Brain microvascular endothelial cell (primary cell): Measurements from ENCODE around the gene NHLH2.

Experiments
- DNase-seq: peaks from one replicate; pipeline ENCODE4 v3.0.0-alpha.2; 2020
- H3K27ac ChIP-seq: fragments of 250-450 bp; sonication (Bioruptor Pico); 2 replicates; pipeline ENCODE4 v1.5.1; 2020; ENCODE audit warnings: mild to moderate bottlenecking, moderate library complexity
- H3K27me3 ChIP-seq: fragments of 250-450 bp; sonication (Bioruptor Pico); replicated peaks from 2 replicates; pipeline ENCODE4 v1.5.1; 2020; ENCODE audit warnings: mild to moderate bottlenecking
- H3K36me3 ChIP-seq: fragments of 250-450 bp; sonication (Bioruptor Pico); replicated peaks from 2 replicates; pipeline ENCODE4 v1.5.1; 2020; ENCODE audit warnings: mild to moderate bottlenecking
- H3K4me3 ChIP-seq: 2 replicates; pipeline ENCODE4 v1.5.1; 2011; ENCODE audit warnings: low read depth, mild to moderate bottlenecking, control low read depth, low read length, moderate library complexity
- in situ Hi-C: cut with HindIII; loops from 2 replicates; pipeline ENCODE4 v1.10.0; 2017; ENCODE audit warnings: low sequenced_read_pairs, low pct_ligation_motif_present
- TF ChIP-seq, protein P1 (sequence below): IDR thresholded peaks from 2 replicates; pipeline ENCODE4 v1.5.1; 2011; ENCODE audit warnings: low read depth, mild to moderate bottlenecking, moderate library complexity, low read length, control low read depth, inconsistent platforms; ENCODE audit errors: missing control alignments

Gene NHLH2

GRCh38 chr1:115840605-115841460 is at the start of gene NHLH2:
TSS of gene NHLH2 (minus strand) at chr1:115841126. CDS start at chr1:115838372, 2,754 bp downstream.
- Histone ChIP-seq H3K4me3 (no peak within 1 kb of the TSS), H3K27ac (no peak within 1 kb of the TSS), H3K27me3 (peaks cover 70% of the 10 kb centered on the region), H3K36me3 (no peaks in the 10 kb centered on the region)
- DNase-seq = no peak
- TF ChIP-seq, protein P1, sequence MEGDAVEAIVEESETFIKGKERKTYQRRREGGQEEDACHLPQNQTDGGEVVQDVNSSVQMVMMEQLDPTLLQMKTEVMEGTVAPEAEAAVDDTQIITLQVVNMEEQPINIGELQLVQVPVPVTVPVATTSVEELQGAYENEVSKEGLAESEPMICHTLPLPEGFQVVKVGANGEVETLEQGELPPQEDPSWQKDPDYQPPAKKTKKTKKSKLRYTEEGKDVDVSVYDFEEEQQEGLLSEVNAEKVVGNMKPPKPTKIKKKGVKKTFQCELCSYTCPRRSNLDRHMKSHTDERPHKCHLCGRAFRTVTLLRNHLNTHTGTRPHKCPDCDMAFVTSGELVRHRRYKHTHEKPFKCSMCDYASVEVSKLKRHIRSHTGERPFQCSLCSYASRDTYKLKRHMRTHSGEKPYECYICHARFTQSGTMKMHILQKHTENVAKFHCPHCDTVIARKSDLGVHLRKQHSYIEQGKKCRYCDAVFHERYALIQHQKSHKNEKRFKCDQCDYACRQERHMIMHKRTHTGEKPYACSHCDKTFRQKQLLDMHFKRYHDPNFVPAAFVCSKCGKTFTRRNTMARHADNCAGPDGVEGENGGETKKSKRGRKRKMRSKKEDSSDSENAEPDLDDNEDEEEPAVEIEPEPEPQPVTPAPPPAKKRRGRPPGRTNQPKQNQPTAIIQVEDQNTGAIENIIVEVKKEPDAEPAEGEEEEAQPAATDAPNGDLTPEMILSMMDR = no peak
- in situ Hi-C loops = no loop called here

DNA sequence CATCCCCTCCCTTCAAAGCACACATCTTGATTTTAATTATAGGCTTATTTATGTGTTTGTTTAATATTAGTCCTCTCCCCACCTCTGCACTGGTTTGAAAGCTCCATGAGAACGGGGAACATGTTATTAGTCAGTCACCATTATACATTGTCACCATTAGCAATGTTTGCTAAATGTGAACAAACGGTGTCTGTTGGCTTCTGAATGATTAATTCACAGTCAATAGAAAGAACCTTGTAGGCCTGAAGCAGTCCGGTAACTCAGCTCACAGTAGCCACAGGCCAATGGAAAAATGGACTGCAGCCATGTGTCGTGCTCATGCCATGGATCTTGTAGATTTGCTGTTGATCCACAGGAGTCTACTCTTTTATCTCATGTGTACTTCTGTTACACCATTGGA is 49.7 kb upstream of the NHLH2 start:
- H3K36me3 ChIP-seq = no peaks in the 10 kb centered on the region
- TF ChIP-seq, protein P1 = no peak
- no peak for DNase-seq
- no peaks in the 10 kb centered on the region for H3K27me3 ChIP-seq
- no peak overlapping the region for H3K27ac ChIP-seq
- no peak overlapping the region for H3K4me3 ChIP-seq
- in situ Hi-C loops = no loop called here

DNA sequence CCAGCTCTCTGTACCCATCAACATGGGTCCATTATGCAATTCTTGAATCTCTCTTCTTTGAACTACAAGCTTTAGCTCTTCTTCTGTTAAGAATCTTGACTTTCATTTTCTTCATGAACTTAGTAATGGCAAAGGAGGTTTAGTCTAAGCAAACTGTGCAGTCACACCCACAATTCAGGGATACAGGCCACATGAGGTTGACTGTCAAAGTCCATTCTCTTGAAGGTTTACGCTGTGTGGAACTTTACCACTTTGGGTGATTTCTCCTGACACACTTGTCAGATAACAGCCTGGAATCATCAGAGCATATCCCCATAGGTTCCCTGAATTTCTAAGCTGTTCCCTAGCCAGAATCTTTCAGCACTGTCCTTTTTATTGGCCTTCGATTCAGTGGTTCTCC is 48.0 kb upstream of the NHLH2 start:
- H3K4me3 ChIP-seq = no peak overlapping the region
- H3K36me3 ChIP-seq = no peaks in the 10 kb centered on the region
- no peak overlapping the region for H3K27ac ChIP-seq
- no peak for DNase-seq
- in situ Hi-C loops = no loop called here
- TF ChIP-seq, protein P1 = no peak
- no peaks in the 10 kb centered on the region for H3K27me3 ChIP-seq

DNA sequence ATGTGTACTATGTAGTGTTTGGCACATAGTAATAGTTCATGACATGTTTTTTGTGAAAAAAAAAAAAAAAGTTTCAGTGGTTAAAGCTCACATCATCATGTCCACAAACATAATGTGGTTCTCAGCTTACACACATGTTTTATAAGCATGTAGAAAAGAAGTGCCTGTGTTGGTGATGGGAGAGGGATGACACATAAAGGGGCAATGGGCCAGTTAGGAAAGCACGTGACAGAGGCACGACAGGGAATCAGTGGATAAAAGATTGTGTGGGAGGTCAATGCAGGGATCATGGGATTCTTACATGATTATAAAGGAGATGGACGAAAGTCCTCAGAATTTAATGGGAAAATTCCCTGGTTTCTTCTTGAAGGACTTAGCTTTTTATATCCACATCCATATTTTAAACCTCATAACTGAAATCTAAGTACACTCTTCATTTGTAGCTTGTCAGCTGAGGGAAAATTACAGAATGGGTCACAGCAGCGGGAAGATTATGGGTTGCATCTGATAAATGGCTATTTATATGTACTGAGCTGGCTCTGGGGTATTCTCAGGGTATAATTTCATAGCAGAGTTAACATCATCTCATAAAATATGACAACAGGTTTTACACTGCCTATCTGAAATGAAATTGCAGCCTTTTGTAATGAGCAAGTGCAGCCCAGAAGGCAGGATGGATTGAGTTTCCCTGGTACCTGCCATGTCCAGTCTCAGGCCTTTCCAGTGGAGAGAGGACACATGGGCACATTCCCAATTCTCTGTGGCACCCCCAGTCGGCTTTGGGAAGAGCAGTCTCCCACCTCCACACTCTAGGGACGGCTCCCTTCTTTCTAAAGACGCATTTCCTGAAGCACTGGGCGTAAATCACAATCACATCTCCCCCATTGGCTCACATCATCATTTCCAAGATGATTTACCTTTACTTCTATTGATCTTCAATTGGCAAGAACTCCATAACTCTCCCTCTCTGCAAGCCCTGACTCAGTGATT is 42.3 kb upstream of the NHLH2 start:
- in situ Hi-C loops = no loop called here
- no peaks in the 10 kb centered on the region for H3K27me3 ChIP-seq
- no peak for DNase-seq
- H3K4me3 ChIP-seq = no peak overlapping the region
- H3K36me3 ChIP-seq = no peaks in the 10 kb centered on the region
- no peak overlapping the region for H3K27ac ChIP-seq
- TF ChIP-seq, protein P1 = no peak

DNA sequence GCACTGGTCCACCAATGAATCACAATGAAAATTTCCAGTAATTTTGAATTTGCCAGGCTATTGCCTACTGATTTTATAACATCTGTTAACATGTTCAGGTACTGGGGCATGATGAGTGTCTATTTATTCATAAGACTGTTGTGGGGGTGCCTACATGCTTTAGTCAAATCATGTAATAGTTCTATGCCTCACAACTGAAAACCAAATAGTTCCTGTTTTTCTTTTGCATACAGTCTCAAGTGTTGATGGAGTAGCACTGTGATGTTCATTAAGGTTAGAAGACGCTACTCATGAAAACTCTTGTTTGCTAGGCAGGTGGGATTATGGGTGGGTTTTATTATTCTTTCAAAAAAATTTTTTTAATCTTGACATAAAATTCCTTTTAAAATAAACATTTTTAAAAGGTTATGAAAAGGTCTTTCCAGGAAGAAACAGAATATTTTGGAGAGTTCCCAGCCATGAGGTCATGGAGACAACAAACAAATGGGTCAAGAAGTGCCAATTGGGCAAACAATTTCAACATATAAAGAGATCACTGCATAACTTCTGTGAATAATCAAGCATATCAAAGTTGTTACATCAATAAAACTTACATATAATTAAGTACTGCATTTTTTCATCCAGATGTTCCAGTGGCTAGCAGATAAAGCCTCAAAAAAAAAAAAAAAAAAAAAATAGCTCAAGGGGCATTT is 40.2 kb upstream of the NHLH2 start:
- DNase-seq = no peak
- no peaks in the 10 kb centered on the region for H3K27me3 ChIP-seq
- in situ Hi-C loops = no loop called here
- TF ChIP-seq, protein P1 = no peak
- no peak overlapping the region for H3K4me3 ChIP-seq
- H3K27ac ChIP-seq = no peak overlapping the region
- no peaks in the 10 kb centered on the region for H3K36me3 ChIP-seq
